Measurements from ENCODE around the gene TMEM63C. TPM values are rescaled to one million over a fixed set of nuclear protein-coding genes. Genes with fewer than 3 reads are reported as not detected.

The TMEM63C gene
- total and polyA plus RNA-seq, 2 donors (not counting 3 experiments of a cell fraction or from before 2014, with no cell fraction given), result not detected

- TF ChIP-seq POLR2A (IDR thresholded peaks at IDR 0.05; ENCODE audit: low read depth, low read length) (no peak), EZH2 (IDR thresholded peaks at IDR 0.05; ENCODE audit: borderline replicate concordance, low read depth, low read length, severe bottlenecking) (peak; percentile 92)
- dilution Hi-C loops (cut with MboI; ENCODE audit: extremely low pct_ligation_motif_present, low sequenced_read_pairs) (no loop called here), intact Hi-C loops (cut with micrococcal nuclease) (no loop called here)
- Histone ChIP-seq H3K4me2 (ENCODE audit: insufficient read depth, low read length) (no peak overlapping the region), H3K9ac (replicated peaks; ENCODE audit: extremely low read depth, insufficient read depth, low read length) (no peak overlapping the region), H3K9me1 (replicated peaks; ENCODE audit: control insufficient read depth, extremely low read depth, insufficient read depth, low read length) (no peaks in the 10 kb centered on the region), H3K79me2 (ENCODE audit: control insufficient read depth, insufficient read depth, low read length) (no peaks in the 10 kb centered on the region), H3K4me3 (replicated peaks in 1 of 3; ENCODE audit: insufficient read depth in 1 of 3, low read depth in 1 of 3, low read length in 3 of 3) (no peak overlapping the region), H2AFZ (ENCODE audit: low read depth, low read length) (no peak overlapping the region), H3K27ac (ENCODE audit: insufficient read depth, low read depth, low read length) (no peak overlapping the region), H3K4me1 (ENCODE audit: control insufficient read depth, extremely low read depth, insufficient read depth, low read length) (no peaks in the 10 kb centered on the region), H4K20me1 (replicated peaks; ENCODE audit: control insufficient read depth, extremely low read depth, insufficient read depth, low read length) (no peaks in the 10 kb centered on the region), H3K36me3 (ENCODE audit: control insufficient read depth in 2 of 2, extremely low read depth in 1 of 2, insufficient read depth in 2 of 2, low read length in 2 of 2) (no peaks in the 10 kb centered on the region), H3K9me3 (replicated peaks; ENCODE audit: control insufficient read depth, insufficient read depth, low read length) (no peaks in the 10 kb centered on the region), H3K27me3 (ENCODE audit: control insufficient read depth in 2 of 2, insufficient read depth in 2 of 2, low read length in 2 of 2) (peaks cover 27 to 30% of the 10 kb centered on the region in 2 experiments)
- CTCF ChIA-PET, result no interaction called here
- FAIRE-seq, result no peak
- DNase-seq (ENCODE audit: low read depth, low spot score), result no peak
- POLR2A ChIA-PET, result no interaction called here
- no TSS peak for BruUV-seq (replicated peaks)
Observed at GRCh38 chr14:77270361-77271112, 88.9 kb downstream of the TMEM63C start.

- H4K20me1 ChIP-seq (replicated peaks; ENCODE audit: control insufficient read depth, extremely low read depth, insufficient read depth, low read length), result no peaks in the 10 kb centered on the region
- no peak within 1 kb of the TSS for H3K4me2 ChIP-seq (ENCODE audit: insufficient read depth, low read length)
- no peaks in the 10 kb centered on the region for H3K79me2 ChIP-seq (ENCODE audit: control insufficient read depth, insufficient read depth, low read length)
- DNase-seq (ENCODE audit: low read depth, low spot score), result no peak
- H3K4me3 ChIP-seq (replicated peaks in 1 of 3; ENCODE audit: insufficient read depth in 1 of 3, low read depth in 1 of 3, low read length in 3 of 3), result no peak within 1 kb of the TSS
- H3K9me3 ChIP-seq (replicated peaks; ENCODE audit: control insufficient read depth, insufficient read depth, low read length), result no peaks in the 10 kb centered on the region
- BruUV-seq (replicated peaks), result no TSS peak
- ChIA-PET CTCF (no interaction called here), POLR2A (no interaction called here)
- intact Hi-C loops (cut with micrococcal nuclease) (no loop called here), dilution Hi-C loops (cut with MboI; ENCODE audit: extremely low pct_ligation_motif_present, low sequenced_read_pairs) (no loop called here)
- no peak for FAIRE-seq
- H3K36me3 ChIP-seq (ENCODE audit: control insufficient read depth in 2 of 2, extremely low read depth in 1 of 2, insufficient read depth in 2 of 2, low read length in 2 of 2), result no peaks in the 10 kb centered on the region
- H3K9me1 ChIP-seq (replicated peaks; ENCODE audit: control insufficient read depth, extremely low read depth, insufficient read depth, low read length), result no peaks in the 10 kb centered on the region
- peaks cover 27 to 30% of the 10 kb centered on the region in 2 experiments for H3K27me3 ChIP-seq (ENCODE audit: control insufficient read depth in 2 of 2, insufficient read depth in 2 of 2, low read length in 2 of 2)
- H3K4me1 ChIP-seq (ENCODE audit: control insufficient read depth, extremely low read depth, insufficient read depth, low read length), result no peaks in the 10 kb centered on the region
- no peak within 1 kb of the TSS for H2AFZ ChIP-seq (ENCODE audit: low read depth, low read length)
- H3K9ac ChIP-seq (replicated peaks; ENCODE audit: extremely low read depth, insufficient read depth, low read length), result no peak within 1 kb of the TSS
- TF ChIP-seq CTCF (IDR thresholded peaks at IDR 0.05; ENCODE audit: extremely low read depth in 1 of 2, insufficient read depth in 1 of 2, low read depth in 1 of 2, low read length in 2 of 2) (no peak), POLR2AphosphoS5 (IDR thresholded peaks at IDR 0.05; ENCODE audit: insufficient read depth, low read depth, low read length) (no peak), FOS (IDR thresholded peaks at IDR 0.05; ENCODE audit: borderline replicate concordance, insufficient read depth, low read length) (no peak), MYC (IDR thresholded peaks at IDR 0.05; ENCODE audit: low read depth, low read length) (no peak), POLR2A (IDR thresholded peaks at IDR 0.05; ENCODE audit: low read depth, low read length) (no peak), GATA2 (IDR thresholded peaks at IDR 0.05; ENCODE audit: insufficient read depth, insufficient read length, low read depth, low read length) (no peak), JUN (IDR thresholded peaks at IDR 0.05; ENCODE audit: borderline replicate concordance, insufficient read depth, insufficient read length, low read depth) (no peak), MAX (IDR thresholded peaks at IDR 0.05; ENCODE audit: insufficient read depth, insufficient read length) (no peak), EZH2 (IDR thresholded peaks at IDR 0.05; ENCODE audit: borderline replicate concordance, low read depth, low read length, severe bottlenecking) (no peak)
- no peak within 1 kb of the TSS for H3K27ac ChIP-seq (ENCODE audit: insufficient read depth, low read depth, low read length)
Observed at GRCh38 chr14:77271113-77271710, 89.6 kb downstream of the TMEM63C start, which contains the start of gene NGB. NGB (minus strand) TSS chr14:77271206; CDS start chr14:77270937, 269 bp downstream.
